Measurements from ENCODE around the gene ABHD17C.

Gene ABHD17C

DNA sequence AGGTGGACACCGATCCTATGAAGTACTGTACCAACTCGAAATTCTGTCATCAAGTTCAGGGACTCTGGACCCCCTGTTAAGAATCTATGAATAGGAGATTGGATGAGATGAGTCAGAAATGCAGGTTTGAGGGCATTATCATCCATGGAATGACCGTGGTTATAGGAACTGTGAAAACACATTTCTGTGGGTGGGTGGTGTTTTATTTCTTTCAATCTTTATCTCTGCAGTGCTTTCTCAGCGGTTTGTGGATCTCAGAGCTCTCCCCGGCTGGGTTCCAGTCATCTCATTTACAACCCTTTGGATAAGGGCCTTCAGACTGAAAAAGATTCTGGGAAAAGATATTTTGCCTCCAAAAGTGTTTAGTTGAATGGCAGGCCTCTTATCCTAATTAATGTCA is 5.4 kb upstream of the ABHD17C start:
- DNase-seq (ENCODE audit: low read depth), result peak; percentile 82

DNA sequence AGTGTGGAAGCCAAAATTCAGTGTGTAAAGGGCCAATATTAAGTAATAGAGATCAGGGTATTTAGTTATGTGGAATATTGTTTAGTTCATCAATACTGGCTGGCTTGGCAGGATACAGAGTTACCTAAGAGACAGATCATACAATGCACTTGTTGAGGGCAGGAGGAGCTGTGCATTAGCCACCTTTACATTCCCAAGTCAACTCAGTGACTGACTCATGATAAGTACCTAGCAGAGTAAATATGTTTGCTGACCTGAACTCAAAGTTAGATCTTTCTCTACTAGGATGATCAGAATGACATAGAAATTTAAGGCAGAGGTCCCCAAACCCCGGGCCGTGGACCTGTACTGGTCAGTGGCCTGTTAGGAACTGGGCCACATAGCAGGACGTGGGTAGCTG is 3.5 kb upstream of the ABHD17C start:
- no peak for DNase-seq (ENCODE audit: low read depth)

DNA sequence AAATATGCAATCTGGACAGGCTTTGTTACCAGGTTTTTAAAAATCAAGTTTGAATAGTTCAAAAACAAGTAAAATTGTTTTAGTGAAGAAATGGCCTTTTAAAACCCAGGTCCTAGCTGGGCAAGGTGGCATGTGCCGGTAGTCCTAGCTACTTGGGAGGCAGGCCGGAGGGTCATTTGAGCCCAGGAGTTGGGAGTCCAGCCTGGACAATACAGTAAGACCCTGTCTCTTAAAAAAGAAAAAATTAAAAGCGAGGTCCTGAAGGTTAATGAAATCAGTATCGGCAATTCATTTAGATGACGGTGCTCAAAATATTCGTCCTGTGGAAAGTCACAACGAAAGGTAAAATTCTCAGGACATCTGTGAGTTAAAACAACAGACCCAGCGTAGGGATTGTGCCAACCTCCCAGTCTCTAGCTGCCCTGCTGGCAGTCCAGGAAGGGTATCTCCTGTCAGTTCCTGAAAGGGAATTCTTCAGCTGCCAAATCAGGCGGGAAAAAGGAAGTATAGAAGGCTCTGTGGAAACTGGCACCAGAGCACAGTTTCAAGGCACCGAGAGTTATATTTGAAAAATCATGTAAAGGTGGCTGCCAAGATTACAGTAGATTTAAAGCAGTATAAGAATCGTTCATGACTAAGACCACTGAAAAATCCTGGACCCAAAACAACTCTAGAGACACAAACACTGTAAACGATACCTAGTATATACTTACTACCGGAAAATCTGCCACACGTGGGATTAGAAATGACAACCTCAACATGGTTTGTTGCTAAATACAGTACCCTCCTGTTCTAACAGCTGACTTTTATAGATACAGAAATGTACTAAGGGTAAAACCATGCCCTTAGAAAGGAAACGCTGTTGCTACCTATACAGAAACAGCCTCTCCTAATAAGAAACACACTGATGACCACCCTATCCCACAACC is 1.2 kb upstream of the ABHD17C start:
- DNase-seq (ENCODE audit: low read depth), result peak; percentile 23

DNA sequence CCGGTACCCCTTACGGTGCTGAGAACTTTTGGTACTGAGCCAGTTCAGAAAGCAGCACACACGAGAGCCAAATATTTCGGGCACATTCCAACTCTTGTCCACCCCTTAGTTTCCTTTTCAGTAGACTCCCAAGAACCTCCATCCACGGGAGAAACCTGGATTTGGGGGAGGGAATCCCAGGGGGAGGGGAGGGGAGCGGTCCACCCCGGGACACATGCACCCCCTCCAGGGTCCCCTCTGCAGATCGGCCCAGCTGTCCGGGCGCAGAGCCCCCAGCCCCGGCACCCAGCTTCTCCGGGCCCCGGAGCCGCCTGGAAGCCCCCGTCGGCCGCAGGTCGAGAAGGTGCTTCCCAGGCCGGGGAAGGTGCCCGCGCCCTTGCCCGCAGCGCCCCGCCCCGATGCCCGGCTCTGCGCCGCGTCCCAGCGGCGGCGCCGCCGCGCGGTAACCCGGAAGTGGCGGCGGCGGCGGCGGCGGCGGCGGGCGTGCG is 455 bp upstream of the ABHD17C start:
- DNase-seq (ENCODE audit: low read depth), result peak; percentile 14

DNA sequence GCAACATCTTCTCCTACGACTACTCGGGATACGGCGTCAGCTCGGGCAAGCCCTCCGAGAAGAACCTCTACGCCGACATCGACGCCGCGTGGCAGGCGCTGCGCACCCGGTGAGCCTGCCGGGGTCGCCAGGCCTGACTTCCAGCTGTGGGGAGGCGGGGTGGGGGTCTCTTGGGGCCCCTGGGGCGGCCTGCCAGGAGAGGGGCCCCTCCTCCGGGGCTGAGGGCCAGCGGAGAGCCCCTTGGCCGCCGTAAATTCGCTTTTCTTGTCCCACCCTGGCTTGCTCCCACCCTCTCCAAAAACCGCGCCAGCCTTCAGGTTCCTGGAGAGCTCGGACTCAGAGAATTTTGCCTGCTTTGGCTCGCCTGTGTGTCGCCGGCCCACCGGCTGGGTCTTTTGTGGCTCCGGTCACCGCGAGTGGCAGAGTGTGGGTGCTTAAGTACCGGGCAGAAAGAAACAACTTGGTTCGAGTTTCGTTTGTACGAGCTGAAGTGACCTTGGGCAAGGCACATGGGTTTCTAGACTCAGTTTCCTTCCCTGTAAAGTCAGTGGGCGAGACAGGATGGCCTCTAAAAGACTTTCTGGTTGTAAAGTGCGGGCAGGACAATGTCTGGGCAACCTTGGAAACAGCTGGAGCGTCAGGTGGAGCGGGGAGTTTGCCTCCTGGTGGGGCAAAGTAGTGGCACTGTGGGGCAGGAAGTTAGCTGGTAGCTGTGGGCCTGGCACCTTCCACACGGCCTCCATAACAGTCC is 976 bp downstream of the ABHD17C start:
- DNase-seq (ENCODE audit: low read depth), result no peak

DNA sequence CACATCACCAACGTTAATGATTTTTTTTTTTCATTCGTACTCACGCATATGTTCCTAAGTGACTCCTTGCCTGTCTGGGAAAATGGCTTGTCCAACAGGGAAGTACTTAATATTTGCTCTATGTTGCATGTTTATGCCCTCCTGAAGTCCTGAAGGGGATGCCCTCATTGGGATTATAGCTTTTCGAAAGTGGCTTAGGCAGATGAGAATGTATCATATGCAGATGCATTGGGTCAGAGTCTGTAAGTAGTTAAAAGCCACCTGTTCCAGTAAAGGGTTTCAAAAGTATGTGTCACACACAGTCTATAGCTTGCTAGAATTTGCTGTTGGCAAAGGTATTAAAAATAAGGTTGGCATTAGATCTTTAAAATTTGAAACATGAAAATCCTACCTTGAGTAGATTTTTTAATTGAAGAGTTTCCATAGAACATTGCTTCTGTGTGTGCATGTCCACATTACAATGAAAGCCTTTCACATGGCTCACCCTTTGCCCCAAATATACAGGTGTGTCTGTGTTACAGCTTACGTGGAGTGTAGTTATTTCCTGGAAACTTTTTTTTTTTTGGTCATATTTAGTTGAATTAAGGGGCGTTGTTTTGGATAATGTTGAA is 2.1 kb downstream of the ABHD17C start:
- DNase-seq (ENCODE audit: low read depth), result no peak

DNA sequence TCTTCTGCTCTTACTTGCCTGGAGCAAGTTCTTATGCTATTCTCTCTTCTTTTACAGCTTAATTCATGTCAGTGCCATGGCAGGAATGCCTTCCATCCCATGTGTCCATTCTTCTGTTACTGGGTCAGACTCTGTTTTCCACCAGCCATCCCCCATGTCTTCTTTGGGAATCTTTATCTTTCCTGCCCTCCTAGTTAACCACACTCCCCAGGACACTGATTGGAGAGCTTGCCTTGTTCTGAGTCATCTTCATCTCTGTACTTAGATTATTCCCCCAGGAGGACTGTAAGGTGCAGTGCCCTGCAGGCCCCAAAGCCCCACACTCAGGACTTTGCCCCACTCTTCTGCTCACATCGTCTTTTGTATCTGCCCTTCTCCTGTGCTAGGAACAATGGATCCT is 3.6 kb downstream of the ABHD17C start:
- DNase-seq (ENCODE audit: low read depth), result peak; percentile 81

DNA sequence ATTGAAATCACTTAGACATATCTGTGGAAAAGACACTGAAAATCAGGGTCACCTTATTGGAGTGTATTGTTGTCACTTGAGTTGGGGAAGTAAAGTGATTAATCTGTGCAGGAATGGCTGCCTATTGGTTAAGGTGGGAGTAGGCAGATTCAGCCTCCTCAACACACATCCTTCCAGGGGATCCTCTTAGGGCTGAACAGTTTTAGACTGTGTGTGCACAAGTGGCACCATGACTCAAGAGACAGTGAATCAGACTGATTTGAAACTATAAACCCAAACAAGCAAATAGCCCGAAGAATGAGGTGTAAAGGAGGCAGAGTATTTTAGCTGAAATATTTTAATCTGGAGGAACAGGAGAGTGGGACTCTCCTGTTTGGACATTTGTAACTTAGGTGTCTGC is 4.9 kb downstream of the ABHD17C start:
- no peak for DNase-seq (ENCODE audit: low read depth)

DNA sequence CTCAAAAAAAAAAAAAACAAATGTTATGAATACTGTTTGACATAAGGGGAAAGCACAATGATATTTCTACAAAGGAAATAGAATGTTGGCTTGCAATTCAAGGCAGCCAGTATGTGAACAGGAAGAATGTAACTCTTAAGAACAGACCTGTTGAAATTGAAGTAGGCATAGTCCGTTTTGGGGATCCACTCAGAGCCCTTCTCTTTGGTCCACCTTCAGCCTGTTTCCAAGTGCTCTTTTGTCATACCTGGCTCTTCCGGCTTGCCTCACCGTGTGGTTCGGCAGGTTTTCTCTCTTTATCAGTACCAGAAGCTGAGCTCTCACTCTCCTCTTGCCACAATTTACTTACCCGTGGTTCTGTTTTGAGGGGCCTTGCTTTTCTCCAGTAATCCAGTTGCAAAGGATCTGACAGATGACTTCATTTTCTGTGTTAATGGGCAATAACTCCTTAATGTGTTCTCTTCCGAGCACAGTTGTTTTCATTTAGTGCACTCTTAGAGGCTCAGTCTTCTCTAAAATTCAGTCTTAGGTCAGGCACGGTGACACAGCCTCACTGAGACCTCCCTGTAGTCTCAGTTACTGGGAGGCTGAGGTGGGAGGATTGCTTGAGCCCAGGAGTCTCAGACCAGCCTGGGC is 6.7 kb downstream of the ABHD17C start:
- peak; percentile 53 for DNase-seq (ENCODE audit: low read depth)

DNA sequence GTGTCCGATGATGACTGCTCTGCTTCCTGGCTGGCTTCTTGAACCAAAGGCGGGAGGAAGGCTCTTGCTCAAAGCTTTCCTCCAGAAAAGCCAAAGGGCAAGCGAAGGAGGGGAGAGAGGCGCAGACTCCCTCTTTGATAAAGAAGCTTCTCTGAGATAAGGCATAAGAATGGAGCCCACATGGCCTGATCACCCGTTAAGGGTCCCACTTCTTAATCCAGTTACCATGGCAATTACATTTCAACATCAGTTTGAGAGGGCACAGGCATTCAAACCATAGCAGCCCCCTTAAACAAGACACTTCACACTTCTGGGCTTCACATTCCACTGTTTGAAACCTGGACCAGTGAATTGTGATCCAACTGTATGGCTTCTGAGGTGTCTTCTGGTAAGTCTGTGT is 8.0 kb downstream of the ABHD17C start:
- no peak for DNase-seq (ENCODE audit: low read depth)

DNA sequence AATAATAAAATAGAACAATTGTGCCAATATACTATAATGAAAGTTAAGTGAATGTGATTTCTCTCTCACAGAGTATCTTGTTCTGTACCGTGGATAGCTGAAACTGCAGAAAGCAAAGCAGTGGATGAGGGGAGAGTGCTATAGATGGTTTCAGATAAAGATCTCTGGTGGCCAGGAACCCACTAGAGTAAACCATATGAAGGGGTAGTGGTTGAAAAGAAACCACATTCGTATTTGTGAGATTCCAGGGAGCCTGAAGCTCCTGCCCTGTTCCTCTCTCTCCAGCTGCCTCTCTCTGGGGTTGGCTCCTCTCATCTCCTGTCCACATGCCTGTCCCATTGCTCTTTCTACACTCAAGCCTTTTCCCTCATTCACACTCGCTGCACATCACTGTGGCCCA is 8.9 kb downstream of the ABHD17C start:
- DNase-seq (ENCODE audit: low read depth), result no peak

DNA sequence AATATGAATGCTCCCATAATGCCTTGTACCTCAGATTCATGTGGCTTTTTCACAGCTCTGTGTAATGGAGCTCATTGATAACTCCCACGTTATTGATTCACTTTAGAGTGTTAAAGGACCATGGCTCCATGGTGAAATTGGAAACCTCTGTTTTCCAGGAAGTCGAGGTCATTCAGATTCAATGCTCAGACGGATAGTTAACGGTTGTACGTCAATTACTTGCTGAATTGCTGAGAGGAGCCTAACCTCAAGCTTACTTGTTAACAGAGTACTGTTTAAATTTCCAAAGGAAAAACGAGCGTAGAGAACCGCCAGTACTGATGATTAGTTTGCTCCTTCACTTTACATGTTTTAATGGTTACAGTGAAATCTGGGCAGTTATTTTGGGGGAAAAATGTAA is 11.1 kb downstream of the ABHD17C start:
- DNase-seq (ENCODE audit: low read depth), result no peak

DNA sequence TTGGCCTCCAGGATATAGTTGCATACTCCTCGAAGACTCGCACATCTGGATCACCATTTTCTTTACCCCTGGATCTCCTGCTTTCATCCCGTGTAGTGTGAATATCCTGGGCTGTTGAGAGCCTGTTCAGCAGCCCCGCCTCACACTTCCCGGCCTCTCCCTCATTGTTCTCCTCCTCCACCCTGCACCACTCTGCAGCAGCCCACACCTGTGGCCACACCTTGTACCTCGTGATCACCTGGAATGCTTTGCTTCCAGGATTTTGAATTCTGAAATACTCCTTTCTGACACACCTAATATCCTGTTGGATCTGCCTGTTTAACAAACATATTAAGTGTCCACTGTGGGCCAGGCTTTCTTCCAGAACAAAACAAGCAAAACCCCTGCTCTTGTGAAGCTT is 14.4 kb downstream of the ABHD17C start:
- DNase-seq (ENCODE audit: low read depth), result no peak

DNA sequence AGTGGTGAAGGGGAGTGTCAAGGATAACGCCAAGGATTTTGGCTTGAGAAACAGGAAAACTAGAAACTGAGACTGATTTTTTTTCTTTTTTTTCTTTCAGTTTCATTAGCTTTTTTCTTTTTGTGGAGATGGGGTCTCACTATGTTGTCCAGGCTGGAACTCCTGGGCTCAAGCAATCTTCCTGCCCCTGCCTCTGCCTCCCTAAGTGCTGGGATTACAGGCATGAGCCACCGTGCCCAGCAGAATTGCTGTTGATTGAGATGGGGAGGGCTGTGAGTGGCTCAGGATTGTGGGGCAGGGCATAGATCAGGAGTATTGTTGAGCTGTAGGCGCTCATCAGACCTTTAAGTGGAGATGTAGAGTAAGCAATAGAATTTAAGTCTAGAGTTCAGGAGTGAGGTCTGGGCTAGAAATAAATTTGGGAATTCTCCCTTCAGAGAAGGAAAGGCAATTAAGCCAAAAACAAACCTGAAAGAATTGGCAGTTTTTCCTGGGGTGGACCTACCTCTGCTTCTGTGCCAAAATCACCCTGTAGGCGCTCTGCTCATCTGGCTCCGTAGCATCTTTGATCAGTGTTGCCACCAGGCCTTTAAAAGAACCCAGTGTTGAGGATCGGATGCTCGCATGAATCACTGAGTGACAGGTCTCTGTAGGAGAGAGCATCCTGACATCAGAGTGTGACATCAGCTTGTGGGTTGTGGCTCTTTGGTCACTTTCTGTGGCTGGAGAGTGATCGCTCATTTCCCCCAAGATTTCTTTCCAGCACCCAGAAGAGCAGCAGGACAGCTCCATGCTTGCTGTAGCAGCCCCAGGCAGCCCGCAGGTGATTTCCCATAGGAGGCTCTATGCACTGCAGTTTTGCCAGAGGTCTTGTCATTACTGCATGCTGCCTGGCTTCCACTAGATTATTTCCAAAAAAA is 15.8 kb downstream of the ABHD17C start:
- no peak for DNase-seq (ENCODE audit: low read depth)

DNA sequence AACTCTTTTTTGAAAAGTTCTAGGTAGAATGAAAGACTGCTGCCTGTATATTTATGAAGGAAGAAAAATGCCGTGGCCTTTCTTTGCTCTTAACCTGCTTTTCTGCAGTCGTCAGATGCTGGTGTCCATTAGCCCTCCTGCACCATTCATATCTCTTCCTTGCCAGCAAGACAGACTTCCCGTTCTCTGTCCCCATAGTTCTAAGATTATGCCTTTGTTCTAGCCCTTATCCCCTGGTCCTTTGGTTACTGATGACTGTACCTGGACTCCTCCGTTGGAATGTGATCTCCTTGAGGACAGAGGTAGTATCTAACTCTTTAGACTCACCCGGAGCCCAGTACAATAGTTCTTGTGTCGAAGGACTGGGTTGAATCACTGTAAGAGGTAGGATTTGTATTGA is 16.8 kb downstream of the ABHD17C start:
- no peak for DNase-seq (ENCODE audit: low read depth)

DNA sequence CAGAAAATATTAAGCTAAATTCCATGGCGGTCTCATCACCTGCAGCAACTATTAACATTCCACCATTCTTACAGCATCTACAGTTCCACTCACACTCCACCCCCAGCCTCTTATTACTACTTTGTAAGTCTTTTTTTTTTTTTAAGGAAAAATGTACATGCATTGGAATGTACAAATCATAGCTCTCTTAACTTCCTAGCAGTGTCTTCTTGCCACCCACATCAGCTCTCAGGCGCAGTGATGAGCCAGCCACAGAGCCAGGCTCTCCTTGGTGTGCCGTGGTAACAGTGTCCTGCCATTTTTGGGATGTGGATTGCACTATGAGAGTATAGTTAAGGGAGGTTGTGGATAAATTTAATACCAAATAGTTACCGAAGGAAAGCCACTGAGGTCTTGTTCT is 17.8 kb downstream of the ABHD17C start:
- no peak for DNase-seq (ENCODE audit: low read depth)

DNA sequence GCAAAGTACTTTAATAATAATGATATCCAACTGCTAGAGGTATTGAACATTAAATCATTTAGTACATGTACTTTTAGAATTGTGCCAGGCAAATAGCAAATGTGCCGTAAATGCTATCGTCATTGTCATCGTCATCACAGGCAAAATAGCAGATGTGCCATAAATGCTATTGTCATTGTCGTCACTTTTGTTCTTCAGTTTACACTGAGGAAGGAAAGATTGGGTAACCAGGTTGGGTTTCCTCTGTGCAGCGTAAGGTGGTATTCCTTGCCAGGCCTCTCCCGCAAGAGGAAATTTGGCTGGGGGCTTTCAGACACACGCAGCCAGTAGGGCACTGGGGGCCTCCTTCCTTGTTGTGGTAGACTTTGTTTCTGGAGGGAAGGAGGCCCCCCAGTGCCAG is 26.4 kb downstream of the ABHD17C start:
- no peak for DNase-seq (ENCODE audit: low read depth)

DNA sequence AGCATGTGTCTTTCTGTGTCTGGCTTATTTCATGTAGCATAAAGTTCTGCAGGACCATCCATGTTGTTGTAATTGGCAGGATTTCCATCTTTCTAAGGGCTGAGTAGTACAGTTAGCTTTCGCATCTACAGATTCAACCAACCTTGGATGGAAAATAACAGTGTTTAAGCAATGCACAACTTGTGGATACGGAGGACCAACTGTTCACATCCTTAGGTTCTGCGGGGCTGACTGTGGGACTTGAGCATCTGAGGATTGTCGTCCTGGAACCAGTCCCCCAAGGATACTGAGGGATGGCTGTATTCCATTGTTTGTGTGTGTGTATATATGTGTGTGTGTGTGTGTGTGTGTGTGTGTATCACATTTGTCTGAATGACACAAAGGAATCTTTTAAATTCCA is 27.7 kb downstream of the ABHD17C start:
- no peak for DNase-seq (ENCODE audit: low read depth)

DNA sequence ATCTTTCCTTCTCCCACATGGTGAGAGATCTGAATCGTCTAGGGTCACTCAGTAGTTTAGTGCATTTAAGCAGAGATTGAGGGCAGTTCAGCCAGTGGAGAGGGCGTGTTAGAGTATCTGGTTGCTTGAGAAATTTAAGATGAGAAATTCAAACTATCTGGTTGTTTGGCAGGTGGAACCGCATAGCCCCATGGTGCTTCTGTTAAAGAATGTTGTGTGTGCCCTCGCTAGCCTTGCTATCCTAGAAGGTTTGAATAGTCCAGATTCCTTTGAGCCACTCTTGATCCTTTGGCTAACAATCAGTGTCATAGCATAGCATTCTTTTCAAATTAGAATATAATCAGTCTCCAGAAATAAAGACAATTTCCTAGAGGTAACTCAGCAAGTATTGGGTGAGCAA is 32.1 kb downstream of the ABHD17C start:
- DNase-seq (ENCODE audit: low read depth), result peak; percentile 66

DNA sequence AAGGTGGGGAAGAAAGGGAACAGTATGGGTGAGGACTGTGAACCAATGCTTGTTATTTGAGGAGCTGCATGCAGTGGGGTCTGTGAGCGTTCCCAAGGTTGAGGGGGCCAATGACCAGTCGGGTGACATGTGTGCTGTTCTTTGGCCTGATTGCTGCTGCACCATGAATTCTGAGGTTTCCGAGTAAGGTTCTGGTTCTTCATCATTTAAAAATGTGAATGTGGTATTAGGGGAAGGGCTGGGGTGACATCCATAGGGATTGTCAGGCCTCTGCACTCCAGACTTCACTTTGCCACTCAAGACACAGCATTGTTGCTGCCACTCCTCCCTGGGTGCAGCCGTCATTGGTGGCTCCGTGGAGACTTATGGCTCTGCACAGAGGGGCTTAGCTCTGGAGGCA is 32.5 kb downstream of the ABHD17C start:
- DNase-seq (ENCODE audit: low read depth), result no peak

DNA sequence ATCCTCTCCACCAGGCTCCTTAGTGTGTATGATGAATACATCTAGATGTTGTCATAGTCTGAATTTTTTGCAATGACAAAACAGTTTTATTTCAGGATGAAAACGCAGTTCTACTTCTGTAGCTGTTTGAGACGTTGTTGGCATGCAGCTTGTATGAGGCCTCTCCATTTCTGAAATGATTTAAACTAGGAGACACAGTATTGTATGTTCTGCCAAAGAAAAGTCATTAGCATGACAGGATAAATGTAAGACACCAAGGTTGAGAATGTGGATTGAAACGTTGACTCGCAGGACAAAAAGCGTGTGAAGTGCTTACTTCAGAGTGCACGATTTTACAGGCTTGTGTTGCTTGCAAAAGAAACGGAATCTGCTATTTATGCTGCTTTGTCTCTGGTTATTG is 35.3 kb downstream of the ABHD17C start:
- DNase-seq (ENCODE audit: low read depth), result no peak
